HCEC 1CT (cell line): ENCODE measurements around the gene CREB5.

Experiments
- DNase-seq: peaks from one replicate; pipeline ENCODE4 v3.0.0-alpha.2; 2017

Gene CREB5

GRCh38 chr7:28725911-28726310 is 313.6 kb downstream of the CREB5 start:
- DNase-seq = peak; percentile 50

GRCh38 chr7:28726555-28726954 is 314.2 kb downstream of the CREB5 start:
- DNase-seq = no peak

GRCh38 chr7:28729281-28729680 is 317.0 kb downstream of the CREB5 start:
- no peak for DNase-seq

GRCh38 chr7:28729727-28730126 is 317.4 kb downstream of the CREB5 start:
- no peak for DNase-seq

GRCh38 chr7:28731092-28731658 is 318.9 kb downstream of the CREB5 start:
- DNase-seq = peak; percentile 22

- no peak for DNase-seq
Measured at GRCh38 chr7:28732071-28732869, 320.0 kb downstream of the CREB5 start.

GRCh38 chr7:28733035-28733434 is 320.7 kb downstream of the CREB5 start:
- DNase-seq = no peak

- DNase-seq = no peak
Measured at GRCh38 chr7:28738412-28738811, 326.1 kb downstream of the CREB5 start.

GRCh38 chr7:28739128-28739527 is 326.8 kb downstream of the CREB5 start:
- DNase-seq = no peak

GRCh38 chr7:28739826-28740225 is 327.5 kb downstream of the CREB5 start:
- DNase-seq = no peak

- no peak for DNase-seq
Measured at GRCh38 chr7:28744951-28745350, 332.6 kb downstream of the CREB5 start.

- no peak for DNase-seq
Measured at GRCh38 chr7:28745351-28745750, 333.0 kb downstream of the CREB5 start.

- no peak for DNase-seq
Measured at GRCh38 chr7:28747404-28747803, 335.1 kb downstream of the CREB5 start.

GRCh38 chr7:28747854-28748253 is 335.5 kb downstream of the CREB5 start:
- no peak for DNase-seq

- DNase-seq = no peak
Measured at GRCh38 chr7:28748346-28748745, 336.0 kb downstream of the CREB5 start.

- peak; percentile 85 for DNase-seq
Measured at GRCh38 chr7:28748933-28749584, 336.7 kb downstream of the CREB5 start.

- no peak for DNase-seq
Measured at GRCh38 chr7:28749638-28750037, 337.3 kb downstream of the CREB5 start.

- DNase-seq = no peak
Measured at GRCh38 chr7:28750981-28751380, 338.7 kb downstream of the CREB5 start.

GRCh38 chr7:28753613-28754012 is 341.3 kb downstream of the CREB5 start:
- no peak for DNase-seq

GRCh38 chr7:28754027-28754426 is 341.7 kb downstream of the CREB5 start:
- DNase-seq = peak; percentile 64

GRCh38 chr7:28754447-28754846 is 342.1 kb downstream of the CREB5 start:
- DNase-seq = no peak

- peak; percentile 71 for DNase-seq
Measured at GRCh38 chr7:28755255-28755654, 342.9 kb downstream of the CREB5 start.

GRCh38 chr7:28758186-28758585 is 345.9 kb downstream of the CREB5 start:
- no peak for DNase-seq

- no peak for DNase-seq
Measured at GRCh38 chr7:28759475-28759971, 347.2 kb downstream of the CREB5 start.
